GM19455 (cell line): ENCODE results near the gene CFDP1.

Source experiments
- ATAC-seq: cut with Tn5 transposase; IDR thresholded peaks from one replicate; pipeline ENCODE4 v1.9.1; 2021; ENCODE audit not compliant: unreplicated experiment

CFDP1 gene

GRCh38 chr16:75432828-75433731 is at the start of gene CFDP1:
Gene CFDP1, minus strand, starts transcription at chr16:75433503. Its CDS starts 151 bp downstream, at chr16:75433352.
- ATAC-seq, result peak; percentile 95

GRCh38 chr16:75482434-75483205 is 49.3 kb upstream of the CFDP1 start:
- ATAC-seq, result no peak

GRCh38 chr16:75481475-75481874 is 48.2 kb upstream of the CFDP1 start:
- no peak for ATAC-seq

- ATAC-seq, result no peak
Observed at GRCh38 chr16:75479421-75479990, 46.2 kb upstream of the CFDP1 start.

- ATAC-seq, result no peak
Observed at GRCh38 chr16:75478480-75479345, 45.4 kb upstream of the CFDP1 start.

- ATAC-seq, result no peak
Observed at GRCh38 chr16:75477680-75478473, 44.6 kb upstream of the CFDP1 start.

- ATAC-seq, result no peak
Observed at GRCh38 chr16:75476817-75477216, 43.5 kb upstream of the CFDP1 start.

- no peak for ATAC-seq
Observed at GRCh38 chr16:75475420-75475847, 42.1 kb upstream of the CFDP1 start.

GRCh38 chr16:75472908-75473877 is 39.9 kb upstream of the CFDP1 start:
- ATAC-seq, result no peak

GRCh38 chr16:75471723-75472633 is 38.7 kb upstream of the CFDP1 start:
- peak; percentile 86 for ATAC-seq

GRCh38 chr16:75466760-75467159 is 33.5 kb upstream of the CFDP1 start:
- no peak for ATAC-seq

GRCh38 chr16:75464122-75464918 is 31.0 kb upstream of the CFDP1 start, which contains the start of gene TMEM170A:
Gene TMEM170A, minus strand, starts transcription at chr16:75464689. Its CDS starts 89 bp downstream, at chr16:75464600.
- ATAC-seq, result peak; percentile 90

- ATAC-seq, result peak; percentile 22
Observed at GRCh38 chr16:75463389-75464121, 30.3 kb upstream of the CFDP1 start.

GRCh38 chr16:75462806-75463205 is 29.5 kb upstream of the CFDP1 start:
- peak; percentile 17 for ATAC-seq

GRCh38 chr16:75461575-75461974 is 28.3 kb upstream of the CFDP1 start:
- no peak for ATAC-seq

GRCh38 chr16:75460446-75460845 is 27.1 kb upstream of the CFDP1 start:
- no peak for ATAC-seq
